ENCODE measurements around the gene ISY1.
"Not testable (repeated sequence)": the region's sequence is repeated elsewhere in the genome, so short reads cannot be mapped to it uniquely, and the experiment has no call there.

ISY1 gene

GRCh38 chr3:129161860-129162271 lies 1.0 kb upstream of the ISY1 start:
- TF ChIP-seq, protein P1, sequence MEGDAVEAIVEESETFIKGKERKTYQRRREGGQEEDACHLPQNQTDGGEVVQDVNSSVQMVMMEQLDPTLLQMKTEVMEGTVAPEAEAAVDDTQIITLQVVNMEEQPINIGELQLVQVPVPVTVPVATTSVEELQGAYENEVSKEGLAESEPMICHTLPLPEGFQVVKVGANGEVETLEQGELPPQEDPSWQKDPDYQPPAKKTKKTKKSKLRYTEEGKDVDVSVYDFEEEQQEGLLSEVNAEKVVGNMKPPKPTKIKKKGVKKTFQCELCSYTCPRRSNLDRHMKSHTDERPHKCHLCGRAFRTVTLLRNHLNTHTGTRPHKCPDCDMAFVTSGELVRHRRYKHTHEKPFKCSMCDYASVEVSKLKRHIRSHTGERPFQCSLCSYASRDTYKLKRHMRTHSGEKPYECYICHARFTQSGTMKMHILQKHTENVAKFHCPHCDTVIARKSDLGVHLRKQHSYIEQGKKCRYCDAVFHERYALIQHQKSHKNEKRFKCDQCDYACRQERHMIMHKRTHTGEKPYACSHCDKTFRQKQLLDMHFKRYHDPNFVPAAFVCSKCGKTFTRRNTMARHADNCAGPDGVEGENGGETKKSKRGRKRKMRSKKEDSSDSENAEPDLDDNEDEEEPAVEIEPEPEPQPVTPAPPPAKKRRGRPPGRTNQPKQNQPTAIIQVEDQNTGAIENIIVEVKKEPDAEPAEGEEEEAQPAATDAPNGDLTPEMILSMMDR (IDR thresholded peaks at IDR 0.05; ENCODE audit: low read depth, low read length, poor library complexity, severe bottlenecking), result peak; percentile 43
- TF ChIP-seq EZH2phosphoT487 (IDR thresholded peaks at IDR 0.05; ENCODE audit: borderline replicate concordance, low read length), result no peak
- Histone ChIP-seq H3K4me1 (ENCODE audit: control insufficient read depth, low read length) (peaks cover 29% of the 10 kb centered on the region), H3K27me3 (ENCODE audit: control insufficient read depth, low read length) (no peaks in the 10 kb centered on the region), H4K20me1 (ENCODE audit: control insufficient read depth, insufficient read depth, low read depth, low read length) (no peaks in the 10 kb centered on the region), H3K4me3 (ENCODE audit: low read length) (peak overlapping the region; percentile 73), H3K79me2 (ENCODE audit: control insufficient read depth, low read length) (peaks cover 26% of the 10 kb centered on the region), H3K27ac (ENCODE audit: low read depth, low read length) (peak overlapping the region; percentile 92), H3K36me3 (ENCODE audit: control insufficient read depth, low read length) (peaks cover 42% of the 10 kb centered on the region), H3K9me2 (replicated peaks; ENCODE audit: control insufficient read depth, low read length) (no peaks in the 10 kb centered on the region), H3F3A (ENCODE audit: control insufficient read depth, insufficient read depth) (peaks cover 38% of the 10 kb centered on the region), H3K9me3 (ENCODE audit: control insufficient read depth, insufficient read depth, low read length) (no peaks in the 10 kb centered on the region), H3K4me2 (ENCODE audit: low read length) (peak overlapping the region; percentile 86)

DNA sequence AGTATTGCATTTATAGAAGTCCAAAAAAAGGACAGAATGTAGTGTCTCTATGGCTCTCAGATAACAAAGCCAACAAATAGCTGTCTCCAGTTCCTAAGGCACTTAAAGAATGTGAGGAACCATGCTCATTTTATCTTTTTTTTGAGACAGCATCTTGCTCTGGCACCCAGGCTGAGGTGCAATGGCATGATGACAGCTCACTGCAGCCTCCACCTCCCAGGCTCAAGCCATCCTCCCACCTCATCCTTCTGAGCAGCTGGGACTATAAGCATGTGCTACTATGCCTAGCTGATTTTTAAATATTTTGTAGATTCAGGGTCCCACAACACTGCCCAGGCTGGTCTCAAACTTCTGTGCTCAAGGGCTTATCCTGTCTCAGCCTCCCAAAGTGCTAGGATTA lies 16.1 kb downstream of the ISY1 start:
- no peaks in the 10 kb centered on the region for H3K9me2 ChIP-seq (replicated peaks; ENCODE audit: control insufficient read depth, low read length)
- no peaks in the 10 kb centered on the region for H3K4me1 ChIP-seq (ENCODE audit: control insufficient read depth, low read length)
- TF ChIP-seq, protein P1 (IDR thresholded peaks at IDR 0.05; ENCODE audit: low read depth, low read length, poor library complexity, severe bottlenecking), result no peak
- TF ChIP-seq EZH2phosphoT487 (IDR thresholded peaks at IDR 0.05; ENCODE audit: borderline replicate concordance, low read length), result no peak
- no peak overlapping the region for H3K27ac ChIP-seq (ENCODE audit: low read depth, low read length)
- H3K79me2 ChIP-seq (ENCODE audit: control insufficient read depth, low read length), result no peaks in the 10 kb centered on the region
- no peak overlapping the region for H3K4me2 ChIP-seq (ENCODE audit: low read length)
- no peaks in the 10 kb centered on the region for H3K9me3 ChIP-seq (ENCODE audit: control insufficient read depth, insufficient read depth, low read length)
- no peaks in the 10 kb centered on the region for H3F3A ChIP-seq (ENCODE audit: control insufficient read depth, insufficient read depth)
- peaks cover 48% of the 10 kb centered on the region for H3K36me3 ChIP-seq (ENCODE audit: control insufficient read depth, low read length)
- no peaks in the 10 kb centered on the region for H3K27me3 ChIP-seq (ENCODE audit: control insufficient read depth, low read length)
- H4K20me1 ChIP-seq (ENCODE audit: control insufficient read depth, insufficient read depth, low read depth, low read length), result no peaks in the 10 kb centered on the region
- no peak overlapping the region for H3K4me3 ChIP-seq (ENCODE audit: low read length)

GRCh38 chr3:129141011-129141410 lies 19.9 kb downstream of the ISY1 start:
- not testable (repeated sequence) for H3K27ac ChIP-seq (ENCODE audit: low read depth, low read length); H3K4me1 ChIP-seq (ENCODE audit: control insufficient read depth, low read length); H3K27me3 ChIP-seq (ENCODE audit: control insufficient read depth, low read length); H3K4me2 ChIP-seq (ENCODE audit: low read length); H3K79me2 ChIP-seq (ENCODE audit: control insufficient read depth, low read length); H4K20me1 ChIP-seq (ENCODE audit: control insufficient read depth, insufficient read depth, low read depth, low read length); H3F3A ChIP-seq (ENCODE audit: control insufficient read depth, insufficient read depth); H3K9me2 ChIP-seq (replicated peaks; ENCODE audit: control insufficient read depth, low read length); H3K9me3 ChIP-seq (ENCODE audit: control insufficient read depth, insufficient read depth, low read length); H3K4me3 ChIP-seq (ENCODE audit: low read length)
- peaks cover 45% of the 10 kb centered on the region for H3K36me3 ChIP-seq (ENCODE audit: control insufficient read depth, low read length)

DNA sequence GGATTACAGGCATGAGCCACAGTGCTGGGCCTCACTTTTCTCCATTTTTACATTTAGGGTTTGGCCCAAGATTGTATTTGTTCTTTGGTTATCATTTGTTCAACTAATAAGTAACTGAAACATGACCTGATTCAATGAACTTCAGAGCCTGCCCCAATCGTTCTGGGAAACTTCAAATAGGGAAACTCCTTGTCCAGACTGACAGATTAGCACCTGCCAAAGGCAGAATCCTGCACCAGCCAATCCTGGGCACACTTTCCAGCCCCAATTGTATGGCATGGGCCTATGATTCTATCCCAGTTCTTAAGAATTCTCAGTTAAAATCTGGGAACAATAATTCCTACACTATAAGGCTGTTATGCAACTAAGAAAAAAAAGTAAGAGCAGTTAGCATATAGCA lies 21.0 kb downstream of the ISY1 start:
- no peak overlapping the region for H3K4me2 ChIP-seq (ENCODE audit: low read length)
- H4K20me1 ChIP-seq (ENCODE audit: control insufficient read depth, insufficient read depth, low read depth, low read length), result no peaks in the 10 kb centered on the region
- no peaks in the 10 kb centered on the region for H3K27me3 ChIP-seq (ENCODE audit: control insufficient read depth, low read length)
- no peaks in the 10 kb centered on the region for H3K79me2 ChIP-seq (ENCODE audit: control insufficient read depth, low read length)
- H3K36me3 ChIP-seq (ENCODE audit: control insufficient read depth, low read length), result peaks cover 35% of the 10 kb centered on the region
- H3K27ac ChIP-seq (ENCODE audit: low read depth, low read length), result no peak overlapping the region
- no peaks in the 10 kb centered on the region for H3K9me2 ChIP-seq (replicated peaks; ENCODE audit: control insufficient read depth, low read length)
- no peak overlapping the region for H3K4me3 ChIP-seq (ENCODE audit: low read length)
- TF ChIP-seq, protein P1 (IDR thresholded peaks at IDR 0.05; ENCODE audit: low read depth, low read length, poor library complexity, severe bottlenecking), result no peak
- no peak for TF ChIP-seq EZH2phosphoT487 (IDR thresholded peaks at IDR 0.05; ENCODE audit: borderline replicate concordance, low read length)
- H3F3A ChIP-seq (ENCODE audit: control insufficient read depth, insufficient read depth), result no peaks in the 10 kb centered on the region
- no peaks in the 10 kb centered on the region for H3K9me3 ChIP-seq (ENCODE audit: control insufficient read depth, insufficient read depth, low read length)
- no peaks in the 10 kb centered on the region for H3K4me1 ChIP-seq (ENCODE audit: control insufficient read depth, low read length)

- H3K4me2 ChIP-seq (ENCODE audit: low read length); H3K4me1 ChIP-seq (ENCODE audit: control insufficient read depth, low read length); H3K4me3 ChIP-seq (ENCODE audit: low read length); H3F3A ChIP-seq (ENCODE audit: control insufficient read depth, insufficient read depth); H3K9me2 ChIP-seq (replicated peaks; ENCODE audit: control insufficient read depth, low read length); H3K27ac ChIP-seq (ENCODE audit: low read depth, low read length); H3K79me2 ChIP-seq (ENCODE audit: control insufficient read depth, low read length); H4K20me1 ChIP-seq (ENCODE audit: control insufficient read depth, insufficient read depth, low read depth, low read length); H3K27me3 ChIP-seq (ENCODE audit: control insufficient read depth, low read length); H3K9me3 ChIP-seq (ENCODE audit: control insufficient read depth, insufficient read depth, low read length): not testable (repeated sequence)
- H3K36me3 ChIP-seq (ENCODE audit: control insufficient read depth, low read length), result peaks cover 53% of the 10 kb centered on the region
These were observed 24.6 kb downstream of the ISY1 start for GRCh38 chr3:129136275-129136674.

Data from DOHH2 (cell line).